AG09319 (cell line): ENCODE results near the gene TDRD12.

Experiments used
- DNase-seq: peaks from one replicate; pipeline ENCODE4 v3.0.0-alpha.2; 2010; ENCODE audit warnings: low read depth; ENCODE audit errors: extremely low read depth
- CTCF ChIP-seq: IDR thresholded peaks from 2 replicates; pipeline ENCODE4 v1.5.1; 2011; ENCODE audit warnings: low read depth, mild to moderate bottlenecking, inconsistent platforms, low read length, moderate library complexity

Gene TDRD12

DNA sequence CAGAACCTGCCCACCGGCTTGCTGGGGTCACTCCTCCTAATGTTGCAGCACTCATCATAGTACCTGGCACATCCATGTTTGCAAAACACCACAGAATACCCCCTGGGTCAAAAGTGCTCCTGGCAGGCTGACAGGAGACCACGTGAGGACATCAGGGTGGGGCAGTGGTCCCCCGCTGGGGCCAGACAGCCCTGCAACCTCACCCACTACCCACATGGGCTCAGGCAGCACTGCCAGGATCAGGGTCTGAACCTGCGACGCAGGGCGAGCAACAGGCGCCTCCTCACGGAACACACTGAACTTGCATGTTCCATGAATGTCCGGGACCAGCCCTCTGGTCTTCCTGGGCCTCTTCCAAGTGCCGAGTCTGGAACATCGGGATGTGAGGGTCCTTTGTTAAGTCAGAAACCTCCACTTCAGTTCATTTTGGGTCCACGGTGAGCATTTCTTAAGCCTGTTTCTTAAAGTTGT, 151.4 kb downstream of the TDRD12 start:
- no peak for DNase-seq
- no peak for TF ChIP-seq CTCF

DNA sequence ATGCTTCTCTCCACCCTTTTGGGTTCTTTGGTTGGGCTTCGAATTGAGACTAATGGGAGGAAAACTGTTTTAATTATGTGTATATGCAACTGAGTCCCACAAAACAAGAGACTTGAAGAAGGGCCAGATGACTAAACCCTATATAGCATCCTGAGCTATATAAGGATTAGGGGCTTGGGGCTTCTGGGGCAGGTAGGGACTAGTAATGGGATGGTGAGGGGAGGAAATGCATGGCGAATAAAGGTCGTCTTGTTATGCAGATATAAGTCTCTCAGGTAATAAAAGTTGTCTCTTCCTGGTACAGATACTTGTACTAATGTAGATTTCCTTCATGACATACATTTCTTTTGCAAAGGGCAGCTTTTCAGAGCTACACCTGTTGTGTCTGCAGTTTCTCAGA, 152.8 kb downstream of the TDRD12 start:
- no peak for TF ChIP-seq CTCF
- DNase-seq = no peak

GRCh38 chr19:32873247-32873959, 153.8 kb downstream of the TDRD12 start:
- DNase-seq = no peak
- TF ChIP-seq CTCF = no peak

GRCh38 chr19:32874605-32875004, 155.0 kb downstream of the TDRD12 start:
- DNase-seq = no peak
- TF ChIP-seq CTCF = no peak

GRCh38 chr19:32875428-32875827, 155.9 kb downstream of the TDRD12 start:
- TF ChIP-seq CTCF = no peak
- DNase-seq = no peak

GRCh38 chr19:32876236-32876918, 156.8 kb downstream of the TDRD12 start:
- TF ChIP-seq CTCF = no peak
- no peak for DNase-seq

- no peak for DNase-seq
- TF ChIP-seq CTCF = no peak
Observed at GRCh38 chr19:32876919-32877285, 157.3 kb downstream of the TDRD12 start.
